CD4-positive, alpha-beta T cell (primary cell): ENCODE data around the gene PRKD2. TPM values are rescaled to one million over a fixed set of nuclear protein-coding genes. Genes with fewer than 3 reads are reported as not detected.

ENCODE experiments used
- ATAC-seq: fragments of 200-7000 bp; cut with Tn5 transposase; one replicate; pipeline ENCODE4 v1.10.0; 2022; ENCODE audit warnings: mild to moderate bottlenecking; ENCODE audit not compliant: poor library complexity
- CTCF ChIA-PET: fragments of 350-600 bp; sonication (Branson Sonifier 250); formaldehyde crosslinking; loops from one replicate; lab custom pipeline; 2021; ENCODE audit warnings: antibody characterized with exemption, inconsistent platforms; lab: Charles Lee
- POLR2A ChIA-PET: fragments of 350-600 bp; sonication (Branson Sonifier 250); formaldehyde crosslinking; loops from one replicate; lab custom pipeline; 2021; ENCODE audit warnings: antibody characterized with exemption, inconsistent platforms; lab: Charles Lee
- DNase-seq, 14 experiments: peaks; one replicate each; pipeline ENCODE4 v3.0.0-alpha.2; 2013 to 2020; ENCODE audit warnings: mixed read lengths in 2 of 14
- H3K27ac ChIP-seq, 2 donors: one replicate each; pipeline versions ENCODE4 v1.5.1 to v1.7.0; 2013; ENCODE audit warnings: low read length in 2 of 2, low read depth in 1 of 2, mild to moderate bottlenecking in 1 of 2
- H3K27me3 ChIP-seq, 2 experiments: 1 replicate in 1 of 2; 2 replicates in 1 of 2; pipeline versions ENCODE4 v1.6.1 to v1.7.0; 2013; ENCODE audit warnings: low read length in 2 of 2, control low read depth in 1 of 2, mild to moderate bottlenecking in 1 of 2, moderate library complexity in 1 of 2; ENCODE audit not compliant: insufficient read depth in 2 of 2, control insufficient read depth in 1 of 2
- H3K36me3 ChIP-seq: one replicate; pipeline ENCODE4 v1.6.1; 2013; ENCODE audit warnings: low read length, control low read depth; ENCODE audit not compliant: insufficient read depth
- H3K4me1 ChIP-seq: one replicate; pipeline ENCODE4 v1.6.1; 2013; ENCODE audit warnings: low read length, control low read depth; ENCODE audit not compliant: insufficient read depth
- H3K4me3 ChIP-seq: one replicate; pipeline ENCODE4 v1.5.1; 2013; ENCODE audit warnings: mild to moderate bottlenecking, low read length, moderate library complexity
- H3K9me3 ChIP-seq, 2 experiments: 1 replicate in 1 of 2; 2 replicates in 1 of 2; pipeline versions ENCODE4 v1.6.1 to v1.7.0; 2013; ENCODE audit warnings: low read length in 2 of 2, mild to moderate bottlenecking in 2 of 2, control low read depth in 1 of 2, moderate library complexity in 1 of 2; ENCODE audit not compliant: control insufficient read depth in 1 of 2, insufficient read depth in 1 of 2
- H3K27ac Mint-ChIP-seq: one replicate; pipeline ENCODE4 v1.8.0; 2020; ENCODE audit warnings: mixed read lengths
- H3K27me3 Mint-ChIP-seq: one replicate; pipeline ENCODE4 v1.8.0; 2021; ENCODE audit warnings: mixed read lengths
- H3K36me3 Mint-ChIP-seq: one replicate; pipeline ENCODE4 v1.8.0; 2021; ENCODE audit warnings: low read depth, mixed read lengths
- H3K4me1 Mint-ChIP-seq: one replicate; pipeline ENCODE4 v1.8.0; 2021; ENCODE audit warnings: low read depth, mixed read lengths
- H3K4me3 Mint-ChIP-seq: one replicate; pipeline ENCODE4 v1.8.0; 2020; ENCODE audit warnings: mild to moderate bottlenecking, mixed read lengths
- H3K9me3 Mint-ChIP-seq: one replicate; pipeline ENCODE4 v1.8.0; 2020; ENCODE audit warnings: mixed read lengths
- intact Hi-C, 2 experiments: fragments of 100-400 bp; cut with DNase I in 1 of 2; cut with micrococcal nuclease in 1 of 2; formaldehyde crosslinking; loops; one replicate each; pipeline versions ENCODE4 v1.15.1 to v1.9.0; 2023 to 2025; cut with DNase I, micrococcal nuclease
- total RNA-seq, 174 experiments: library from RNA in 2 of 174; stranded (reverse) in 2 of 174; gene quantifications; one replicate each; pipeline ENCODE4 v1.2.3 and lab custom pipeline; 2021 to 2026
- TF ChIP-seq, protein P1 (sequence below): fragments of 200-600 bp; IDR thresholded peaks from one replicate; pipeline ENCODE4 v1.8.0; 2022; ENCODE audit warnings: antibody characterized with exemption, mild to moderate bottlenecking

PRKD2 gene
- total RNA-seq, 2 experiments from 2014 or later: 105 to 113 TPM

DNA sequence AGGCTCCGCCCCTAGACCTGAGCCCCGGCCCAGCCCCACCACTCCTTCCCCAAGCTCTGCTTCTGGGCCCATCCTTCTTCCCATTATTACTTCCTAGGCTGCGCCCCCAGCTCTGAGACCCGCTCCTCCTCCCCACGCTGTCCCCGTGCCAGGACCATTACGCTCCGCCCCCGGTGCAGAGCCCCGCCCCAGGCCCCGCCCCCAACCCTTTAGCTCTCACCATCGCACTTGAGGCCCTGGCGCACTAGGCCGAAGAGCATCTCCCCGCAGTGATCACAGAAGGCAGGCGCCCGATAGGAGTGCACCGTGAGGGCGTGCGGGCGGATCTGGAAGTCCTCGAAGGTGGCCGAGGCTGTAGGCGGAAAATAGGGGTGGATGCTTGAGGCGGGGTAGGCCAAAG lies 6.2 kb downstream of the PRKD2 start:
- Histone ChIP-seq H3K36me3 (peaks cover 47% of the 10 kb centered on the region), H3K9me3 (no peaks in the 10 kb centered on the region), H3K27me3 (no peaks in the 10 kb centered on the region), H3K27ac (no peak overlapping the region), H3K4me1 (peaks cover 24% of the 10 kb centered on the region), H3K4me3 (no peak overlapping the region)
- H3K4me3 Mint-ChIP-seq: no peak overlapping the region
- intact Hi-C loops: loop anchor here in 1 of 2 experiments (10.0 kb wide), 1 partner anchor 524 kb away; the partner anchor contains the start of gene BBC3
- no peak overlapping the region for H3K27ac Mint-ChIP-seq
- no peak for DNase-seq
- H3K9me3 Mint-ChIP-seq: no peaks in the 10 kb centered on the region
- H3K36me3 Mint-ChIP-seq: peaks cover 77% of the 10 kb centered on the region
- no peaks in the 10 kb centered on the region for H3K27me3 Mint-ChIP-seq
- CTCF ChIA-PET: no interaction called here
- no peak for ATAC-seq
- POLR2A ChIA-PET: interaction anchor here (1.2 kb wide), 1 partner anchor 188 kb away, joined by 3 read pairs; no protein-coding TSS in a partner anchor
- H3K4me1 Mint-ChIP-seq: peaks cover 21% of the 10 kb centered on the region
- TF ChIP-seq, protein P1, sequence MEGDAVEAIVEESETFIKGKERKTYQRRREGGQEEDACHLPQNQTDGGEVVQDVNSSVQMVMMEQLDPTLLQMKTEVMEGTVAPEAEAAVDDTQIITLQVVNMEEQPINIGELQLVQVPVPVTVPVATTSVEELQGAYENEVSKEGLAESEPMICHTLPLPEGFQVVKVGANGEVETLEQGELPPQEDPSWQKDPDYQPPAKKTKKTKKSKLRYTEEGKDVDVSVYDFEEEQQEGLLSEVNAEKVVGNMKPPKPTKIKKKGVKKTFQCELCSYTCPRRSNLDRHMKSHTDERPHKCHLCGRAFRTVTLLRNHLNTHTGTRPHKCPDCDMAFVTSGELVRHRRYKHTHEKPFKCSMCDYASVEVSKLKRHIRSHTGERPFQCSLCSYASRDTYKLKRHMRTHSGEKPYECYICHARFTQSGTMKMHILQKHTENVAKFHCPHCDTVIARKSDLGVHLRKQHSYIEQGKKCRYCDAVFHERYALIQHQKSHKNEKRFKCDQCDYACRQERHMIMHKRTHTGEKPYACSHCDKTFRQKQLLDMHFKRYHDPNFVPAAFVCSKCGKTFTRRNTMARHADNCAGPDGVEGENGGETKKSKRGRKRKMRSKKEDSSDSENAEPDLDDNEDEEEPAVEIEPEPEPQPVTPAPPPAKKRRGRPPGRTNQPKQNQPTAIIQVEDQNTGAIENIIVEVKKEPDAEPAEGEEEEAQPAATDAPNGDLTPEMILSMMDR: no peak

DNA sequence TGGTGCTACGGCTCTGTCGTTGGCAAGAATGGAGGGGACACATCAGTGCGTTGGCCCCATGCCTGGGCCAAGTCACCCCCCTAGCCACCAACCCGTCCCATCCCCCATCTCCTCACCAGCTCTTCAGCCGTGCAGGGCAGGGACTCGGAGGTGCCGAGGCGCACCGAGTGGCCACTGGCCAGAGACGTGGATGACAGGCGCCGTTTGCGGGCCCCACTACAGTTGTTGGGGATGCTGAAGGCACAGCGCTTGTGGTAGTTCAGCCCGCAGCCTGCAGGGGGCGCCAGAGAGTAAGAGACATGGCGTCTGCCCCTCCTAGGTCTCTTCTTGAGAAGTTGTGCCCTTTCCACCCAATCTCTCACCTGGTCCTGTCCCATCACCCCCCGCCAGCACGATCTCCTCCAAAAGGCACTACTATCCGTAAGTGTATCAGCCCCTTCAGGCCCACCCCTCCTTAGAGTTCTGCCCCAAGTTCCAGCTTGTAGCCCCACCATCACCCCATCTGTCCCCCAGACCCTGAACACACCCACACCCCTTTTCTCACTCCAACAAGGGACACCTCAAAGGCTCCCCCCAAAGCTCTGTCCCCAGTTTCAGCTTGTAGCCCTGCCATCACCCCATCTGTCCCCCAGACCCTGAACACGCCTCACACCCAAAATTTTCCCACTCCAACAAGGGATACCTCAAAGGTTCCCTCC lies 12.4 kb downstream of the PRKD2 start:
- H3K4me1 ChIP-seq: peaks cover 13% of the 10 kb centered on the region
- ATAC-seq (peak; percentile 99), DNase-seq (peak; percentile 72 to 95 (median 88))
- H3K27ac ChIP-seq: no peak overlapping the region
- Mint-ChIP-seq H3K4me1 (peaks cover 15% of the 10 kb centered on the region), H3K36me3 (peaks cover 84% of the 10 kb centered on the region), H3K27me3 (no peaks in the 10 kb centered on the region), H3K27ac (peak overlapping the region; percentile 61), H3K4me3 (no peak overlapping the region), H3K9me3 (no peaks in the 10 kb centered on the region)
- H3K9me3 ChIP-seq: no peaks in the 10 kb centered on the region
- CTCF ChIA-PET: interaction anchor here (0.5 to 4.3 kb wide), 11 partner anchors 10 to 1066 kb away, joined by 3 to 45 read pairs (median 4); partner anchors contain the start of gene FKRP
- H3K27me3 ChIP-seq: no peaks in the 10 kb centered on the region
- H3K36me3 ChIP-seq: peaks cover 90% of the 10 kb centered on the region
- no peak overlapping the region for H3K4me3 ChIP-seq
- POLR2A ChIA-PET: interaction anchor here (0.6 to 2.9 kb wide), 6 partner anchors 10 to 136 kb away, joined by 3 to 21 read pairs (median 4); no protein-coding TSS in a partner anchor
- TF ChIP-seq, protein P1: peak; percentile 97
- intact Hi-C loops: loop anchor here (1.0 to 5.0 kb wide), 3 partner anchors 24 to 136 kb away; partner anchors contain the start of genes FKRP (in 1 of the 2) and STRN4 (in 1 of the 2)

DNA sequence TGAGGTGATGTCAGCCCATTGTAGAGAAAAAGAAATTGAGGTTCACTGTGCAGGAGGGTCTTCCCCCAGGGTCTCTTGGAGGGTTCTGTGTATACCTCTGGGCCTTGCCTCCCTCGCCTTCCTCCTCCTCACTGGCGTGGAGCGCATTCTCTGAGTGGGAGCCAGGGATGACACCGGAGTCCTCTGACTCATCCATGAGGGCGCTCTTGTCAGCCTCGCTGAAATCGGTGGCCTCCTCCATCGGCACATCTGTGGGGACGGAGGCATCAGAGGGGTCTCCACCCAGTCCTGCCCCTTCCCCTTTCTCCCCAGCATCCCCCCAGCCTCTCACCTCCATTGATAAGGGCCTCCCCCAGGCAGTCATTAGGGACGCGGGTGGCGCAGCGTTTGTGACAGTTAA lies 16.2 kb downstream of the PRKD2 start:
- no peak for ATAC-seq
- Histone ChIP-seq H3K36me3 (peaks cover 97% of the 10 kb centered on the region), H3K9me3 (no peaks in the 10 kb centered on the region), H3K27me3 (no peaks in the 10 kb centered on the region), H3K4me3 (no peak overlapping the region), H3K4me1 (peaks cover 13% of the 10 kb centered on the region), H3K27ac (no peak overlapping the region)
- no peak for DNase-seq
- peaks cover 11% of the 10 kb centered on the region for H3K4me1 Mint-ChIP-seq
- H3K36me3 Mint-ChIP-seq: peaks cover 88% of the 10 kb centered on the region
- no peak overlapping the region for H3K27ac Mint-ChIP-seq
- no peaks in the 10 kb centered on the region for H3K27me3 Mint-ChIP-seq
- ChIA-PET POLR2A (no interaction called here), CTCF (no interaction called here)
- intact Hi-C loops: loop anchor here in 1 of 2 experiments (5.0 kb wide), 1 partner anchor 47 kb away; the partner anchor contains the start of genes FKRP and STRN4
- no peak overlapping the region for H3K4me3 Mint-ChIP-seq
- H3K9me3 Mint-ChIP-seq: no peaks in the 10 kb centered on the region
- TF ChIP-seq, protein P1: no peak
